ENCODE results near the gene BMPR1A. TPM values are rescaled to one million over a fixed set of nuclear protein-coding genes. Genes with fewer than 3 reads are reported as not detected.
A peak's percentile ranks its signal among the peaks of the same experiment; 100 is the strongest.

The BMPR1A gene
- total and polyA plus RNA-seq, 4 donors: 2.2 to 16.0 (median 8.9) TPM

- no peak for DNase-seq (ENCODE audit: low spot score)
- Histone ChIP-seq H3K27ac (ENCODE audit: low read depth in 1 of 2, low read length in 2 of 2) (no peak overlapping the region), H3K4me3 (ENCODE audit: low read depth in 1 of 3, low read length in 3 of 3) (no peak overlapping the region), H3K9me3 (ENCODE audit: control insufficient read depth in 4 of 4, low read length in 3 of 4) (no peaks in the 10 kb centered on the region), H3K36me3 (ENCODE audit: control insufficient read depth in 4 of 4, insufficient read depth in 3 of 4, low read depth in 1 of 4, low read length in 3 of 4) (peaks cover 4 to 23% (median 13%) of the 10 kb centered on the region in 4 donors), H3K4me1 (ENCODE audit: control insufficient read depth in 4 of 4, insufficient read depth in 4 of 4, low read length in 3 of 4) (no peaks in the 10 kb centered on the region), H3K27me3 (ENCODE audit: control insufficient read depth in 4 of 4, insufficient read depth in 4 of 4, low read length in 3 of 4) (no peaks in the 10 kb centered on the region), H3K9ac (ENCODE audit: low read depth in 1 of 2, low read length in 2 of 2) (no peak overlapping the region)
- 85% methylated on average over 9 of the region's 9 CpGs for WGBS
- no peak for TF ChIP-seq FOXA2 (IDR thresholded peaks at IDR 0.05)
- no peak for TF ChIP-seq CTCF (IDR thresholded peaks at IDR 0.05; ENCODE audit: low read depth, low read length, missing input control)
- no peak for TF ChIP-seq HNF4G (IDR thresholded peaks at IDR 0.05)
- no peak for TF ChIP-seq ATF3 (IDR thresholded peaks at IDR 0.05)
- no peak for TF ChIP-seq YY1 (IDR thresholded peaks at IDR 0.05)
- no peak for TF ChIP-seq MAX (IDR thresholded peaks at IDR 0.05)
Observed at GRCh38 chr10:86922553-86922961, 166.1 kb downstream of the BMPR1A start.

- WGBS: 94% methylated on average over 15 of the region's 15 CpGs
- no peak overlapping the region for H3K27ac ChIP-seq (ENCODE audit: low read depth in 1 of 2, low read length in 2 of 2)
- no peak overlapping the region for H3K9ac ChIP-seq (ENCODE audit: low read depth in 1 of 2, low read length in 2 of 2)
- H3K4me1 ChIP-seq (ENCODE audit: control insufficient read depth in 4 of 4, insufficient read depth in 4 of 4, low read length in 3 of 4): peaks cover under 1 to 15% (median 4%) of the 10 kb centered on the region in 4 donors
- DNase-seq (ENCODE audit: low spot score): no peak
- no peak for TF ChIP-seq NR2F2 (IDR thresholded peaks at IDR 0.05)
- TF ChIP-seq SP1 (IDR thresholded peaks at IDR 0.05): no peak
- TF ChIP-seq CTCF (IDR thresholded peaks at IDR 0.05; ENCODE audit: low read depth, low read length, missing input control): no peak
- no peaks in the 10 kb centered on the region for H3K9me3 ChIP-seq (ENCODE audit: control insufficient read depth in 4 of 4, low read length in 3 of 4)
- H3K36me3 ChIP-seq (ENCODE audit: control insufficient read depth in 4 of 4, insufficient read depth in 3 of 4, low read depth in 1 of 4, low read length in 3 of 4): no peaks in the 10 kb centered on the region
- H3K27me3 ChIP-seq (ENCODE audit: control insufficient read depth in 4 of 4, insufficient read depth in 4 of 4, low read length in 3 of 4): no peaks in the 10 kb centered on the region
- H3K4me3 ChIP-seq (ENCODE audit: low read depth in 1 of 3, low read length in 3 of 3): no peak overlapping the region
Observed at GRCh38 chr10:86929468-86930380, 173.3 kb downstream of the BMPR1A start.

- no peaks in the 10 kb centered on the region for H3K9me3 ChIP-seq (ENCODE audit: control insufficient read depth in 4 of 4, low read length in 3 of 4)
- peak overlapping the region in 1 of 2 donors; percentile 53 for H3K9ac ChIP-seq (ENCODE audit: low read depth in 1 of 2, low read length in 2 of 2)
- no peak for DNase-seq (ENCODE audit: low spot score)
- 32% methylated on average over 1 of the region's 1 CpG for WGBS
- no peaks in the 10 kb centered on the region for H3K36me3 ChIP-seq (ENCODE audit: control insufficient read depth in 4 of 4, insufficient read depth in 3 of 4, low read depth in 1 of 4, low read length in 3 of 4)
- H3K27ac ChIP-seq (ENCODE audit: low read depth in 1 of 2, low read length in 2 of 2): peak overlapping the region; percentile 67 to 71
- H3K4me3 ChIP-seq (ENCODE audit: low read depth in 1 of 3, low read length in 3 of 3): no peak overlapping the region
- no peaks in the 10 kb centered on the region for H3K27me3 ChIP-seq (ENCODE audit: control insufficient read depth in 4 of 4, insufficient read depth in 4 of 4, low read length in 3 of 4)
- peaks cover 2 to 18% (median 5%) of the 10 kb centered on the region in 4 donors for H3K4me1 ChIP-seq (ENCODE audit: control insufficient read depth in 4 of 4, insufficient read depth in 4 of 4, low read length in 3 of 4)
- TF ChIP-seq EGR1 (IDR thresholded peaks at IDR 0.05; ENCODE audit: low read depth in 2 of 2) (no peak), RXRA (IDR thresholded peaks at IDR 0.05) (peak; percentile 88 to 92), SP1 (IDR thresholded peaks at IDR 0.05) (peak; percentile 89), JUND (IDR thresholded peaks at IDR 0.05) (peak in 1 of 2 donors; percentile 58), CTCF (IDR thresholded peaks at IDR 0.05; ENCODE audit: low read depth, low read length, missing input control) (no peak), GABPA (IDR thresholded peaks at IDR 0.05 in 1 of 2, conservative IDR thresholded peaks at IDR 0.05 in 1 of 2) (no peak), YY1 (IDR thresholded peaks at IDR 0.05) (peak; percentile 95), ATF3 (IDR thresholded peaks at IDR 0.05) (no peak), TAF1 (conservative IDR thresholded peaks at IDR 0.05) (no peak), ZBTB33 (IDR thresholded peaks at IDR 0.05) (peak; percentile 41), MAX (IDR thresholded peaks at IDR 0.05) (peak; percentile 42), HNF4A (conservative IDR thresholded peaks at IDR 0.05) (peak; percentile 40 to 57), FOXA1 (IDR thresholded peaks at IDR 0.05) (peak; percentile 26)
Observed at GRCh38 chr10:86931872-86932271, 175.5 kb downstream of the BMPR1A start.
